K562 (cell line): ENCODE measurements around the gene ARID3A. TPM values are rescaled to one million over a fixed set of nuclear protein-coding genes. Genes with fewer than 3 reads are reported as not detected.

ENCODE experiments used
- ATF1 ChIP-seq, 2 experiments: fragments of 450-650 bp in 1 of 2; IDR thresholded peaks; 2 replicates each; pipeline ENCODE4 v1.6.1; 2016; ENCODE audit warnings: missing compliant biosample characterization in 1 of 2, missing genetic modification characterization in 1 of 2
- ERF ChIP-seq: fragments of 450-650 bp; formaldehyde crosslinking; IDR thresholded peaks from 2 replicates; pipeline ENCODE4 v1.4.0; 2020; ENCODE audit warnings: mild to moderate bottlenecking, mixed read lengths
- FOXA3 ChIP-seq, 2 experiments: fragments of 450-650 bp in 1 of 2; sonication (generic) in 1 of 2; formaldehyde crosslinking; IDR thresholded peaks in 1 of 2; conservative IDR thresholded peaks in 1 of 2; 2 replicates each; pipeline versions ENCODE4 v1.4.0 to v1.8.0; 2020 to 2022; ENCODE audit warnings: mild to moderate bottlenecking in 2 of 2, missing genetic modification reagents in 1 of 2
- NUFIP1 ChIP-seq: fragments of 450-650 bp; IDR thresholded peaks from 2 replicates; pipeline ENCODE4 v1.6.1; 2018; ENCODE audit not compliant: partially characterized antibody
- POLR2G ChIP-seq: fragments of 200-400 bp; formaldehyde crosslinking; IDR thresholded peaks from 2 replicates; pipeline ENCODE4 v1.6.1; 2017; ENCODE audit warnings: low read depth, mild to moderate bottlenecking, antibody characterized with exemption, low read length, moderate library complexity
- U2AF2 ChIP-seq: fragments of 200-400 bp; formaldehyde crosslinking; optimal IDR thresholded peaks from 2 replicates; pipeline ENCODE3; 2017; ENCODE audit warnings: low read depth, mild to moderate bottlenecking, low read length
- ZNF707 ChIP-seq: fragments of 250-450 bp; sonication (Bioruptor Pico); conservative IDR thresholded peaks from 2 replicates; pipeline ENCODE4 v1.8.0; 2022; ENCODE audit warnings: inconsistent platforms, mild to moderate bottlenecking, moderate library complexity
- ZNF830 ChIP-seq: fragments of 250-450 bp; sonication (Bioruptor Pico); IDR thresholded peaks from 2 replicates; pipeline ENCODE4 v1.5.0; 2021; ENCODE audit warnings: mild to moderate bottlenecking
- polyA plus RNA-seq, 8 experiments: library from polyadenylated mRNA; depleted of rRNA in 4 of 8; stranded (reverse) in 5 of 8; unstranded in 3 of 8; fragments of >200 nt; fragmentation: Nextera tagmentation in 2 of 8; fragmentation: Illumina TruSeq in 1 of 8; extraction: Ambion mirVana in 2 of 8; extraction: Trizol in 1 of 8; gene quantifications; 2 replicates each; pipeline versions ENCODE4 v1.2.1 to v1.2.3, GENCODE V29; 2011 to 2014; ENCODE audit warnings: inconsistent platforms in 1 of 8, missing spikeins in 1 of 8
- total RNA-seq, 7 experiments: library from RNA; depleted of rRNA in 6 of 7; stranded (reverse); fragments of >200 nt in 6 of 7; fragmentation: Illumina TruSeq in 2 of 7; extraction: Trizol in 2 of 7; gene quantifications; 2 replicates each; pipeline versions ENCODE4 v1.2.1 to v1.2.3, GENCODE V29; 2011 to 2021; ENCODE audit warnings: low replicate concordance in 1 of 7
- TF ChIP-seq, protein P1 (sequence below): fragments of 250-450 bp; sonication (Bioruptor Pico); IDR thresholded peaks from 2 replicates; pipeline ENCODE4 v1.4.0; 2020
- TF ChIP-seq, protein P2 (sequence below): sonication (generic); formaldehyde crosslinking; IDR thresholded peaks from 2 replicates; pipeline ENCODE4 v1.8.1; 2023; ENCODE audit warnings: mild to moderate bottlenecking, missing genetic modification reagents
- TF ChIP-seq, protein P3 (sequence below), 2 experiments: IDR thresholded peaks; 2 replicates each; pipeline ENCODE4 v1.6.1; 2012; ENCODE audit warnings: improper control_type of control experiment in 2 of 2, low read depth in 2 of 2, low read length in 2 of 2, borderline replicate concordance in 1 of 2
- TF ChIP-seq, protein P4 (sequence below): IDR thresholded peaks from 2 replicates; pipeline ENCODE4 v1.6.1; 2011; ENCODE audit warnings: borderline replicate concordance, low read depth, mild to moderate bottlenecking, moderate library complexity, low read length; ENCODE audit not compliant: insufficient read depth, poor library complexity, severe bottlenecking
- TF ChIP-seq, protein P5 (sequence below): sonication (generic); formaldehyde crosslinking; IDR thresholded peaks from 2 replicates; pipeline ENCODE4 v1.8.1; 2023; ENCODE audit warnings: mild to moderate bottlenecking, missing genetic modification reagents
- TF ChIP-seq, protein P6 (sequence below): fragments of 450-650 bp; conservative IDR thresholded peaks from 2 replicates; pipeline ENCODE4 v1.6.1; 2016; ENCODE audit warnings: missing genetic modification characterization, low read depth, mild to moderate bottlenecking, control low read depth, missing compliant biosample characterization

Gene ARID3A
- total and polyA plus RNA-seq, 9 of the 15 experiments (the other 6 are each of a cell fraction or from before 2014, with no cell fraction given): 1.4 to 118 (median 31.2) TPM

DNA sequence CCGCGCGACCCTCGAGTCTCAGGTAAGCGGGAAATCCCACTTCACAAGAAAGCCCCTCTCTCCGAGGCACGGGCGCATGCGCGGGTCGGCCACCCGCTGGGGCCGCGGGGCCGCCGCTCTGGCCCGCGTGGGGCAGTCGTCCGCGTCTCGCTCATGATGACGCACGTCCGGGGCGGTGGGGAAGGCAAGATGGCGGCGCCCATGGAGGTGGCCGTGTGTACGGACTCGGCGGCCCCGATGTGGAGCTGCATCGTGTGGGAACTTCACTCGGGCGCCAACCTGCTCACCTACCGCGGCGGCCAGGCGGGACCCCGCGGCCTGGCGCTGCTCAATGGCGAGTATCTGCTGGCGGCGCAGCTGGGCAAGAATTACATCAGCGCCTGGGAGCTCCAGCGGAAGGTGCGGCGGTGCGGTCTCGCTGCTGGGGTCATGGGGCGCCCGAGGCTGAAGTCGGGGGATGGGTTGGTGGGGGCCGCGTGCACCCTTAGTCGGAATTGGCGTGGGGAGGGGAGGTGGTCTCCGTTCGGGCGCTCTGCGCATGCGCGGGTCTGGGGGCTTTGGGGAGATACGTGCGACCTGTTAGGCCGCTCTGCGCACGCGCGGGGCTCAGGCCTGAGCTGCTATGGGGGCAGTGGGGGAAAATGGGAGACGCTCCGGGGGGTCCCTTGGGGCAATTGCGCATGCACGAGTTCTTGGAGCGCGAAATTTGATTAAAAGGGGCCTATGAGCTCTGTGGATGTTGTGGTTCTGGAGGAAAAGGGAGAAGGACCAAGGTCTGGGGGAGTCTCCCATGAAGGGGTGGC, 58.5 kb downstream of the ARID3A start, which contains the start of gene WDR18 (continued):
- TF ChIP-seq, protein P1, sequence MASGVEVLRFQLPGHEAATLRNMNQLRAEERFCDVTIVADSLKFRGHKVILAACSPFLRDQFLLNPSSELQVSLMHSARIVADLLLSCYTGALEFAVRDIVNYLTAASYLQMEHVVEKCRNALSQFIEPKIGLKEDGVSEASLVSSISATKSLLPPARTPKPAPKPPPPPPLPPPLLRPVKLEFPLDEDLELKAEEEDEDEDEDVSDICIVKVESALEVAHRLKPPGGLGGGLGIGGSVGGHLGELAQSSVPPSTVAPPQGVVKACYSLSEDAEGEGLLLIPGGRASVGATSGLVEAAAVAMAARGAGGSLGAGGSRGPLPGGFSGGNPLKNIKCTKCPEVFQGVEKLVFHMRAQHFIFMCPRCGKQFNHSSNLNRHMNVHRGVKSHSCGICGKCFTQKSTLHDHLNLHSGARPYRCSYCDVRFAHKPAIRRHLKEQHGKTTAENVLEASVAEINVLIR (CRISPR knock-in tag): peak; percentile 96
- TF ChIP-seq, protein P2, sequence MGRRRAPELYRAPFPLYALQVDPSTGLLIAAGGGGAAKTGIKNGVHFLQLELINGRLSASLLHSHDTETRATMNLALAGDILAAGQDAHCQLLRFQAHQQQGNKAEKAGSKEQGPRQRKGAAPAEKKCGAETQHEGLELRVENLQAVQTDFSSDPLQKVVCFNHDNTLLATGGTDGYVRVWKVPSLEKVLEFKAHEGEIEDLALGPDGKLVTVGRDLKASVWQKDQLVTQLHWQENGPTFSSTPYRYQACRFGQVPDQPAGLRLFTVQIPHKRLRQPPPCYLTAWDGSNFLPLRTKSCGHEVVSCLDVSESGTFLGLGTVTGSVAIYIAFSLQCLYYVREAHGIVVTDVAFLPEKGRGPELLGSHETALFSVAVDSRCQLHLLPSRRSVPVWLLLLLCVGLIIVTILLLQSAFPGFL (CRISPR knock-in tag): no peak
- TF ChIP-seq ZNF830 (CRISPR knock-in tag) (no peak), FOXA3 (CRISPR knock-in tag; conservative IDR thresholded peaks at IDR 0.05 in 1 of 2, IDR thresholded peaks at IDR 0.05 in 1 of 2) (peak in 1 of 2 experiments; percentile 82; a peak in 2 of 4 replicates), U2AF2 (no peak), ATF1 (CRISPR knock-in tag; IDR thresholded peaks at IDR 0.05) (peak; percentile 84), ATF1 (tag; IDR thresholded peaks at IDR 0.05) (peak; percentile 99), ZNF707 (no peak), NUFIP1 (no peak), POLR2G (peak; percentile 94), ERF (CRISPR knock-in tag) (0 out of 2 replicates have a peak, but pooled peaks have one; percentile 42)
- TF ChIP-seq, protein P3, sequence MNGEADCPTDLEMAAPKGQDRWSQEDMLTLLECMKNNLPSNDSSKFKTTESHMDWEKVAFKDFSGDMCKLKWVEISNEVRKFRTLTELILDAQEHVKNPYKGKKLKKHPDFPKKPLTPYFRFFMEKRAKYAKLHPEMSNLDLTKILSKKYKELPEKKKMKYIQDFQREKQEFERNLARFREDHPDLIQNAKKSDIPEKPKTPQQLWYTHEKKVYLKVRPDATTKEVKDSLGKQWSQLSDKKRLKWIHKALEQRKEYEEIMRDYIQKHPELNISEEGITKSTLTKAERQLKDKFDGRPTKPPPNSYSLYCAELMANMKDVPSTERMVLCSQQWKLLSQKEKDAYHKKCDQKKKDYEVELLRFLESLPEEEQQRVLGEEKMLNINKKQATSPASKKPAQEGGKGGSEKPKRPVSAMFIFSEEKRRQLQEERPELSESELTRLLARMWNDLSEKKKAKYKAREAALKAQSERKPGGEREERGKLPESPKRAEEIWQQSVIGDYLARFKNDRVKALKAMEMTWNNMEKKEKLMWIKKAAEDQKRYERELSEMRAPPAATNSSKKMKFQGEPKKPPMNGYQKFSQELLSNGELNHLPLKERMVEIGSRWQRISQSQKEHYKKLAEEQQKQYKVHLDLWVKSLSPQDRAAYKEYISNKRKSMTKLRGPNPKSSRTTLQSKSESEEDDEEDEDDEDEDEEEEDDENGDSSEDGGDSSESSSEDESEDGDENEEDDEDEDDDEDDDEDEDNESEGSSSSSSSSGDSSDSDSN (IDR thresholded peaks at IDR 0.05; ENCODE audit: borderline replicate concordance in 1 of 2, low read depth in 2 of 2, low read length in 2 of 2): no peak
- TF ChIP-seq, protein P4, sequence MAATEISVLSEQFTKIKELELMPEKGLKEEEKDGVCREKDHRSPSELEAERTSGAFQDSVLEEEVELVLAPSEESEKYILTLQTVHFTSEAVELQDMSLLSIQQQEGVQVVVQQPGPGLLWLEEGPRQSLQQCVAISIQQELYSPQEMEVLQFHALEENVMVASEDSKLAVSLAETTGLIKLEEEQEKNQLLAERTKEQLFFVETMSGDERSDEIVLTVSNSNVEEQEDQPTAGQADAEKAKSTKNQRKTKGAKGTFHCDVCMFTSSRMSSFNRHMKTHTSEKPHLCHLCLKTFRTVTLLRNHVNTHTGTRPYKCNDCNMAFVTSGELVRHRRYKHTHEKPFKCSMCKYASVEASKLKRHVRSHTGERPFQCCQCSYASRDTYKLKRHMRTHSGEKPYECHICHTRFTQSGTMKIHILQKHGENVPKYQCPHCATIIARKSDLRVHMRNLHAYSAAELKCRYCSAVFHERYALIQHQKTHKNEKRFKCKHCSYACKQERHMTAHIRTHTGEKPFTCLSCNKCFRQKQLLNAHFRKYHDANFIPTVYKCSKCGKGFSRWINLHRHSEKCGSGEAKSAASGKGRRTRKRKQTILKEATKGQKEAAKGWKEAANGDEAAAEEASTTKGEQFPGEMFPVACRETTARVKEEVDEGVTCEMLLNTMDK: peak; percentile 98
- TF ChIP-seq, protein P5, sequence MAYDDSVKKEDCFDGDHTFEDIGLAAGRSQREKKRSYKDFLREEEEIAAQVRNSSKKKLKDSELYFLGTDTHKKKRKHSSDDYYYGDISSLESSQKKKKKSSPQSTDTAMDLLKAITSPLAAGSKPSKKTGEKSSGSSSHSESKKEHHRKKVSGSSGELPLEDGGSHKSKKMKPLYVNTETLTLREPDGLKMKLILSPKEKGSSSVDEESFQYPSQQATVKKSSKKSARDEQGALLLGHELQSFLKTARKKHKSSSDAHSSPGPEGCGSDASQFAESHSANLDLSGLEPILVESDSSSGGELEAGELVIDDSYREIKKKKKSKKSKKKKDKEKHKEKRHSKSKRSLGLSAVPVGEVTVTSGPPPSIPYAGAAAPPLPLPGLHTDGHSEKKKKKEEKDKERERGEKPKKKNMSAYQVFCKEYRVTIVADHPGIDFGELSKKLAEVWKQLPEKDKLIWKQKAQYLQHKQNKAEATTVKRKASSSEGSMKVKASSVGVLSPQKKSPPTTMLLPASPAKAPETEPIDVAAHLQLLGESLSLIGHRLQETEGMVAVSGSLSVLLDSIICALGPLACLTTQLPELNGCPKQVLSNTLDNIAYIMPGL: no peak
- TF ChIP-seq, protein P6, sequence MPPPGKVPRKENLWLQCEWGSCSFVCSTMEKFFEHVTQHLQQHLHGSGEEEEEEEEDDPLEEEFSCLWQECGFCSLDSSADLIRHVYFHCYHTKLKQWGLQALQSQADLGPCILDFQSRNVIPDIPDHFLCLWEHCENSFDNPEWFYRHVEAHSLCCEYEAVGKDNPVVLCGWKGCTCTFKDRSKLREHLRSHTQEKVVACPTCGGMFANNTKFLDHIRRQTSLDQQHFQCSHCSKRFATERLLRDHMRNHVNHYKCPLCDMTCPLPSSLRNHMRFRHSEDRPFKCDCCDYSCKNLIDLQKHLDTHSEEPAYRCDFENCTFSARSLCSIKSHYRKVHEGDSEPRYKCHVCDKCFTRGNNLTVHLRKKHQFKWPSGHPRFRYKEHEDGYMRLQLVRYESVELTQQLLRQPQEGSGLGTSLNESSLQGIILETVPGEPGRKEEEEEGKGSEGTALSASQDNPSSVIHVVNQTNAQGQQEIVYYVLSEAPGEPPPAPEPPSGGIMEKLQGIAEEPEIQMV (tag): no peak
